ENCODE results near the gene GRIK3.

The GRIK3 gene

DNA sequence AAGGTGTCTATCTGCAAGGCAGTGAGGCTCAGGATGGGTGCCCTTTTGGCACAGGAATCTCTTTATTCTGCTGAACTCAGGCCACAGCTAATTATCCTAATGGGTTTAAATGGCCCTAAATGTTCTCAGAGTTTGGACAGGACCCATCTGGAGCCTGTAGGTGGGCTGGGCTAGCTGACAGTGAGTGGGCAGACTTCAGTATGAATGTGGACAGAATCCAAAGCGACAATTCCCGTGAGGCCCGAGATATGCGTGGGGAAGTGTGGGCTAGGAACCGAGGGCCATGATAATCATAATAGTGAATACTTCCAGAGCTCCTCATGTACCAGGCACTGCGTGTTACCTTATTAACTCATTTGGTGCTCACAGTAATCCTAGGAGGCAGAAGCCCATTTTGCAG lies 165.3 kb downstream of the GRIK3 start:
- TF ChIP-seq, protein P1, sequence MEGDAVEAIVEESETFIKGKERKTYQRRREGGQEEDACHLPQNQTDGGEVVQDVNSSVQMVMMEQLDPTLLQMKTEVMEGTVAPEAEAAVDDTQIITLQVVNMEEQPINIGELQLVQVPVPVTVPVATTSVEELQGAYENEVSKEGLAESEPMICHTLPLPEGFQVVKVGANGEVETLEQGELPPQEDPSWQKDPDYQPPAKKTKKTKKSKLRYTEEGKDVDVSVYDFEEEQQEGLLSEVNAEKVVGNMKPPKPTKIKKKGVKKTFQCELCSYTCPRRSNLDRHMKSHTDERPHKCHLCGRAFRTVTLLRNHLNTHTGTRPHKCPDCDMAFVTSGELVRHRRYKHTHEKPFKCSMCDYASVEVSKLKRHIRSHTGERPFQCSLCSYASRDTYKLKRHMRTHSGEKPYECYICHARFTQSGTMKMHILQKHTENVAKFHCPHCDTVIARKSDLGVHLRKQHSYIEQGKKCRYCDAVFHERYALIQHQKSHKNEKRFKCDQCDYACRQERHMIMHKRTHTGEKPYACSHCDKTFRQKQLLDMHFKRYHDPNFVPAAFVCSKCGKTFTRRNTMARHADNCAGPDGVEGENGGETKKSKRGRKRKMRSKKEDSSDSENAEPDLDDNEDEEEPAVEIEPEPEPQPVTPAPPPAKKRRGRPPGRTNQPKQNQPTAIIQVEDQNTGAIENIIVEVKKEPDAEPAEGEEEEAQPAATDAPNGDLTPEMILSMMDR (IDR thresholded peaks at IDR 0.05; ENCODE audit: low read depth, low read length): no peak
- in situ Hi-C loops (cut with HindIII; ENCODE audit: low sequenced_read_pairs): no loop called here
- H3K4me3 ChIP-seq (ENCODE audit: low read depth, low read length): no peak overlapping the region
- DNase-seq (ENCODE audit: low read depth, low spot score): no peak

DNA sequence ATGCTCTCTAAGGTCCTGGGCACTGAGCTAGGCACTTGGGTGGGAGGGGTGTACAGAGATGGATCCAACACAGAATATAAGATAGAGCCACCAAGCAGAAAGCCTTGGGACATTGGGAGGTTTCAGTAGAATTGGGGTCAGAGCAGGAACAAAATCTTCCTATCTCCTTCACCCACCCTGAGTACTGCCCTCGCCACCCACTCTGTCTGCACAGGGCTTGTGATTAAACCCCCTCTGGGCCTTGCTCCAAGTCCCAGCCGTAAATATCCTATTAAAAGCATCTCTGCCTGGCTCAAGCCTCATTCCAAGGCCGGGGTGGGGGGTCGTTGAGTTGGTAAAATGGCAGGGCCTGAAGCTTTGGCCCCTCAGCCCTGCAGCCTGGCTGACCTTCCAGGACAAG lies 166.7 kb downstream of the GRIK3 start:
- no peak for DNase-seq (ENCODE audit: low read depth, low spot score)
- TF ChIP-seq, protein P1 (IDR thresholded peaks at IDR 0.05; ENCODE audit: low read depth, low read length): no peak
- H3K4me3 ChIP-seq (ENCODE audit: low read depth, low read length): no peak overlapping the region
- in situ Hi-C loops (cut with HindIII; ENCODE audit: low sequenced_read_pairs): no loop called here

DNA sequence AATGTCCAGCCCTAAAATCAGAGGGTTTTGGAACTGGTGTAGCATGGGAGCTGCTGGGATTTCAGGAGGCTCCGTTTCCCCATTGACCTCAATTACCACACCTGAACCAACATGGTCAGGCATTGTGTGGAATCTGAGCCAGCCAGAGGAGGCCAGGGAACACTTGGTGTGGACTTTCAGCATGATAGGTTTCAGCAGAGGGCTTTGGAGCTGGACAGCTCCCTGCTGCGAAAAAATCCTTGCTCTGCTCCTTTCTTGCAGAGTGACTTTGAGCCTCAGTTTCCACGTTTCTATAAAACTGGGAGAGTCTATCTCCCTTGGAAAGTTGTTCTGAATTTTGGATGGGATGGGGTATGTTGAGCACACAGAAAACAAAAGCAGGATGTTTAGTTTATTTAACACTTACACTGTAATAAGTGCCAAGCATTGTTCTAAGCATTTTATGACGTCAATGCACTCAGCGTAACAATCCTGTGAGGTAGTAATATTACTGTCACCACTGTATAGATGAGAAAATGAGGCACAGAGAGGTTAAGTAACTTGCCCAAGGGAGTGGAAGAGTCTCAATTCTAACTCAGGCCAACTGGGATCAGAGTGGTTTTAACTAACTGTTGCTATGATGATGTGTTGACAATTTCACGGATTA lies 168.0 kb downstream of the GRIK3 start:
- H3K4me3 ChIP-seq (ENCODE audit: low read depth, low read length): no peak overlapping the region
- in situ Hi-C loops (cut with HindIII; ENCODE audit: low sequenced_read_pairs): no loop called here
- no peak for DNase-seq (ENCODE audit: low read depth, low spot score)
- TF ChIP-seq, protein P1 (IDR thresholded peaks at IDR 0.05; ENCODE audit: low read depth, low read length): no peak

DNA sequence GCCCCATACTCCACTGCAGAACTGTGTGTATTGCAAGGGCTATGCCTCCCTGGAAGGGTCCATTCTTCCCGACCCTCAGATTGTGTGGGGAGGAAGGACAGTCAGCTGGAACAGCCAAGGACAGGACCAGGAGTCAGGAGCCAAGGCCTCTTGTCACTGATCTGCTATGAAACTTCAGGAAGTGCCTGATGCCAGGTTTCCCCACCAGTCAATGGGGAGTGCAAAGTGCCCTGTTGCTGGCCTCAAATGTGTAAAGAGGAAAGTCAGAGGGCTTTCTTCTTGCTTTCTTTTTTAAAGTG lies 168.8 kb downstream of the GRIK3 start:
- TF ChIP-seq, protein P1 (IDR thresholded peaks at IDR 0.05; ENCODE audit: low read depth, low read length): no peak
- in situ Hi-C loops (cut with HindIII; ENCODE audit: low sequenced_read_pairs): no loop called here
- H3K4me3 ChIP-seq (ENCODE audit: low read depth, low read length): no peak overlapping the region

DNA sequence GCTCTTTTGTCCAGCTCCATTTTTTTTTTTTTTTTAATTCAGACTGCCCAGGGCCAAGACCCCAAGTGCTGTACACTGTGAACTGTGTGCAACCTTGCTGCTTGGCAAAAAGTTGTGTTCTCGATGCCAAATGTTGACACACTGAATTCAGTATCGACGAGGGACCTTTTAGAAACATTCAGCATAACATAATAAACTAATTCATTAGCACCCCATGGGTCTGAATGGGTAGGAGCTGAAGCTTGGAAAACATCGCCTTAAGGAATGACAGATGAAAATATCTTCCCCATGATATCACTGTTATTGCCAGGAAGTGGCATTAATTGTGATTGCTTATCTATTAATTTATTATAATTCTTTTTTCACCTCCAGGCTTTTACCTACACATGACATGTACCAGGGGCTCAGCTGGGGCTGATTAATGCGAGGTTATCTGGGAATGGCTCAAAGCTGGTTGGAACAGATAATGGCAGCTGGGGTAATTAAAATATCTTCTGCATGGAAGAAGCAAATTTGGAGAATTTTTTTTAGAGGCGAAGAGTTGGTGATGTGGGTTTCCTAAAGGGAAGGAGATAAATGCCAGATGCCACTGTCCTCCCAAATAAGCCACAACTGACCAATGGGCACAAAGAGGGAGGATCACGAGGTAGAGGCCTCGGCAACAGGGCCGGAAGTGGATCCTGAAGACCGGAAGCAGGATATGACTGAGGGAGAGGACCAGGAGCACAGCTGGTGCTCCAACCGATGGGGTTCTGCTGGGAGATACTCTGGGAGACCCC lies 169.3 kb downstream of the GRIK3 start:
- in situ Hi-C loops (cut with HindIII; ENCODE audit: low sequenced_read_pairs): no loop called here
- no peak for DNase-seq (ENCODE audit: low read depth, low spot score)
- H3K4me3 ChIP-seq (ENCODE audit: low read depth, low read length): no peak overlapping the region
- TF ChIP-seq, protein P1 (IDR thresholded peaks at IDR 0.05; ENCODE audit: low read depth, low read length): no peak

More for the DNA sequence above, 168.8 kb downstream of the GRIK3 start:
- no peak for DNase-seq (ENCODE audit: low read depth, low spot score)

DNA sequence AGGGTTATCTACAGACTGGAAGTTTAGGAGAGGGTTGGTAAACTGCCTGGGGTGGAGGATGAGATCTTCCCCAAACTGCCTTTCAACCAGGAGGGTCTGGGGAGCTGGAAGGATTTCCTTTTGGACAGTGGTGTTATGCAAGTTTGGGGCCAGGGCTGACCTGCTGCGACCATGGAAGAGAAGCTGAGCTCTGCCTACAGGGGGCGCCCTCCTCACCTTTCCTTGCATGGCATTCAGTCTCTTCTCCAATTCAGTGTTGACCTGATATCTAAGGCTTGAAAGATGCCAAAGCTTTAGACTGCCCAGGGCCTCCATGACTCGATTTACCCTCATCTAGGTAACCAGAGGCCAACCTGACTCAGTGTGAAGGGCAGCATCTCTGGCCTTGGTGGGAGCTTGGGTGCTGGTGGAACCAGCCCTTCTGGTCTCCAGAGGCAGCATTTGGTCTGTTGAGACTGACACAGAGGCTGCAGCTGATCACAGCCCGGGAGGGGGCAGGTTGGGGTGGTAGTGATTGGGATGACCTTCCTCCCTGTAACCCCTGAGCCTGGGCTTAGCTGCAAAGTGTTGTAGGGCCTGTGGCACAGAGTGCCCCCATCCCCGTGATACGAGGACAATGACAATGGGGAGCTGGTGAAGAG lies 170.0 kb downstream of the GRIK3 start:
- TF ChIP-seq, protein P1 (IDR thresholded peaks at IDR 0.05; ENCODE audit: low read depth, low read length): peak; percentile 17
- no peak for DNase-seq (ENCODE audit: low read depth, low spot score)
- in situ Hi-C loops (cut with HindIII; ENCODE audit: low sequenced_read_pairs): no loop called here
- no peak overlapping the region for H3K4me3 ChIP-seq (ENCODE audit: low read depth, low read length)
